Measurements from ENCODE around the gene QRFP.

The QRFP gene

DNA sequence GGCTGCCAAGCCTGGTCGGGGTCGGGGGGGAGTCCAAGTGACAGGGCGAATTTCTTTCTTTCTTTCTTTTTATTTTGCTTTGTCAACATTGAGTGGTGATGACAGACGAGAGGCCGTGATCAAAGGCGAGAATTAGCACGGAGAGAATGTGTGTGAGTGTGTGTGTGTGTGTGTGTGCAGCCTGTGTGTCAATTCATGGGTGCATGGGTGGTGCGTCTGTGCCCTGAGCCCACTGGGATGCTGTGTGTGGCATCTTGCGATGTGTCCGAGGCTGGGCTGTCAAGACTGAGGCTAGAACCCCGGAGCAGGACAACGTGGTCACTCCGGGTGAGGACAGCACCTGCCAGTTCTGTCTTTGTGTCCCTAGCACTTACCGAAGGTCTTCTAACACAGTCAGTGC is 47.2 kb upstream of the QRFP start:
- no peaks in the 10 kb centered on the region for H3K9me2 ChIP-seq (replicated peaks; ENCODE audit: insufficient read depth, low read length)
- no peak overlapping the region for H3K4me3 ChIP-seq (ENCODE audit: insufficient read depth, low read length, poor library complexity, severe bottlenecking)
- no peaks in the 10 kb centered on the region for H4K20me1 ChIP-seq (ENCODE audit: low read depth, low read length)
- no peaks in the 10 kb centered on the region for H3K9me3 ChIP-seq (ENCODE audit: insufficient read depth, low read length)
- no peaks in the 10 kb centered on the region for H3F3A ChIP-seq (ENCODE audit: insufficient read depth)
- H3K27me3 ChIP-seq (ENCODE audit: low read length) = no peaks in the 10 kb centered on the region
- no peak overlapping the region for H2AFZ ChIP-seq (ENCODE audit: low read depth, low read length, severe bottlenecking)
- no peak overlapping the region for H3K4me2 ChIP-seq (ENCODE audit: low read depth, low read length, poor library complexity, severe bottlenecking)
- no peaks in the 10 kb centered on the region for H3K36me3 ChIP-seq (ENCODE audit: low read length)
- H3K27ac ChIP-seq (ENCODE audit: low read depth, low read length) = no peak overlapping the region
- no peaks in the 10 kb centered on the region for H3K79me2 ChIP-seq (ENCODE audit: insufficient read depth, low read length)
- no peak overlapping the region for H3K9ac ChIP-seq (ENCODE audit: low read length)
- no peak for TF ChIP-seq EZH2phosphoT487 (conservative IDR thresholded peaks at IDR 0.05; ENCODE audit: low read length)
- TF ChIP-seq, protein P1, sequence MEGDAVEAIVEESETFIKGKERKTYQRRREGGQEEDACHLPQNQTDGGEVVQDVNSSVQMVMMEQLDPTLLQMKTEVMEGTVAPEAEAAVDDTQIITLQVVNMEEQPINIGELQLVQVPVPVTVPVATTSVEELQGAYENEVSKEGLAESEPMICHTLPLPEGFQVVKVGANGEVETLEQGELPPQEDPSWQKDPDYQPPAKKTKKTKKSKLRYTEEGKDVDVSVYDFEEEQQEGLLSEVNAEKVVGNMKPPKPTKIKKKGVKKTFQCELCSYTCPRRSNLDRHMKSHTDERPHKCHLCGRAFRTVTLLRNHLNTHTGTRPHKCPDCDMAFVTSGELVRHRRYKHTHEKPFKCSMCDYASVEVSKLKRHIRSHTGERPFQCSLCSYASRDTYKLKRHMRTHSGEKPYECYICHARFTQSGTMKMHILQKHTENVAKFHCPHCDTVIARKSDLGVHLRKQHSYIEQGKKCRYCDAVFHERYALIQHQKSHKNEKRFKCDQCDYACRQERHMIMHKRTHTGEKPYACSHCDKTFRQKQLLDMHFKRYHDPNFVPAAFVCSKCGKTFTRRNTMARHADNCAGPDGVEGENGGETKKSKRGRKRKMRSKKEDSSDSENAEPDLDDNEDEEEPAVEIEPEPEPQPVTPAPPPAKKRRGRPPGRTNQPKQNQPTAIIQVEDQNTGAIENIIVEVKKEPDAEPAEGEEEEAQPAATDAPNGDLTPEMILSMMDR (IDR thresholded peaks at IDR 0.05; ENCODE audit: insufficient read depth, low read length, poor library complexity, severe bottlenecking) = no peak

DNA sequence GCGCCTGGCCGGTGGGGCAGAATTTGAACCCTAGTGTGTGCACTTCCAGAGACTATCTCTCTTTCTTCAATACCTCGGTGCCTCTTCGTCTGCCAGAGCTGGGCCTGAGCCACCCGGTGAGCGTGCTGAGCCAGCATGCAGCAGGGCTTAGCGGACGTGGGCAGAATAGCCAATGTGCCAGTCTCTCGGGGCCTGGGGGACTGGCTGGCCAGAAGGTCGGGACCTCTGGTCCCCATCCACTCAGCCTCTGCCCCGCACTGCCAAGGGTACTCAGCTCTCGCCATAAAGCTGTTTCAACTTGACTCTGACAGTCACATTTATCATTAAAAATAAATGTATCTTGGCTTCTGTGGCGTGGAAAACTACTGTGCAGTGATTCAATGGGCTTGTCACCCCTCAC is 46.6 kb upstream of the QRFP start:
- Histone ChIP-seq H3K4me2 (ENCODE audit: low read depth, low read length, poor library complexity, severe bottlenecking) (no peak overlapping the region), H4K20me1 (ENCODE audit: low read depth, low read length) (no peaks in the 10 kb centered on the region), H3K27ac (ENCODE audit: low read depth, low read length) (no peak overlapping the region), H3K4me3 (ENCODE audit: insufficient read depth, low read length, poor library complexity, severe bottlenecking) (no peak overlapping the region), H3K79me2 (ENCODE audit: insufficient read depth, low read length) (no peaks in the 10 kb centered on the region), H3K36me3 (ENCODE audit: low read length) (no peaks in the 10 kb centered on the region), H3F3A (ENCODE audit: insufficient read depth) (no peaks in the 10 kb centered on the region), H3K27me3 (ENCODE audit: low read length) (no peaks in the 10 kb centered on the region), H2AFZ (ENCODE audit: low read depth, low read length, severe bottlenecking) (no peak overlapping the region), H3K9me3 (ENCODE audit: insufficient read depth, low read length) (no peaks in the 10 kb centered on the region), H3K9me2 (replicated peaks; ENCODE audit: insufficient read depth, low read length) (no peaks in the 10 kb centered on the region), H3K9ac (ENCODE audit: low read length) (no peak overlapping the region)
- TF ChIP-seq, protein P1 (IDR thresholded peaks at IDR 0.05; ENCODE audit: insufficient read depth, low read length, poor library complexity, severe bottlenecking) = no peak
- TF ChIP-seq EZH2phosphoT487 (conservative IDR thresholded peaks at IDR 0.05; ENCODE audit: low read length) = no peak

DNA sequence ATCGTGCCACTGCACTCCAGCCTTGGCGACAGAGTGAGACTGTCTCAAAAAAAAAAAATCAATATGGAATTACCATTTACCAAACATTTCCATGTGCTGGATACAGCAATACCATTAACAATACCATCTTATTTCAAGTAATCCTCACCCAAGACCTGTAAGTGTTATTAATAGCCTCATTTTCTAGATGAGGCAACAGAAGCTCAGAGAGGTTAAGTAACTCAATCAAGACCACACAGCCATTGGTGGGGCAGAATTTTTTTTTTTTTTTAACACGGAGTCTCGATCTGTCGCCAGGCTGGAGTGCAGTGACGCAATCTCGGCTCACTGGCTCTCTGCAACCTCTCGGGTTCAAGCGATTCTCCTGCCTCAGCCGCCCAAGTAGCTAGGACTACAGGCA is 46.1 kb upstream of the QRFP start:
- H3K9ac ChIP-seq (ENCODE audit: low read length) = no peak overlapping the region
- no peaks in the 10 kb centered on the region for H3K9me3 ChIP-seq (ENCODE audit: insufficient read depth, low read length)
- TF ChIP-seq EZH2phosphoT487 (conservative IDR thresholded peaks at IDR 0.05; ENCODE audit: low read length) = no peak
- TF ChIP-seq, protein P1 (IDR thresholded peaks at IDR 0.05; ENCODE audit: insufficient read depth, low read length, poor library complexity, severe bottlenecking) = no peak
- no peaks in the 10 kb centered on the region for H3K9me2 ChIP-seq (replicated peaks; ENCODE audit: insufficient read depth, low read length)
- H3F3A ChIP-seq (ENCODE audit: insufficient read depth) = no peaks in the 10 kb centered on the region
- no peaks in the 10 kb centered on the region for H3K36me3 ChIP-seq (ENCODE audit: low read length)
- no peak overlapping the region for H3K4me2 ChIP-seq (ENCODE audit: low read depth, low read length, poor library complexity, severe bottlenecking)
- H3K27ac ChIP-seq (ENCODE audit: low read depth, low read length) = no peak overlapping the region
- no peak overlapping the region for H3K4me3 ChIP-seq (ENCODE audit: insufficient read depth, low read length, poor library complexity, severe bottlenecking)
- H4K20me1 ChIP-seq (ENCODE audit: low read depth, low read length) = no peaks in the 10 kb centered on the region
- H3K27me3 ChIP-seq (ENCODE audit: low read length) = no peaks in the 10 kb centered on the region
- H3K79me2 ChIP-seq (ENCODE audit: insufficient read depth, low read length) = no peaks in the 10 kb centered on the region
- H2AFZ ChIP-seq (ENCODE audit: low read depth, low read length, severe bottlenecking) = no peak overlapping the region

Data from SU-DHL-6 (cell line).